HG03432 (cell line): ENCODE data around the gene FYTTD1.

ENCODE experiments used
- ATAC-seq: cut with Tn5 transposase; IDR thresholded peaks from one replicate; pipeline ENCODE4 v1.9.1; 2021; ENCODE audit warnings: mild to moderate bottlenecking, moderate library complexity; ENCODE audit not compliant: unreplicated experiment

The FYTTD1 gene

DNA sequence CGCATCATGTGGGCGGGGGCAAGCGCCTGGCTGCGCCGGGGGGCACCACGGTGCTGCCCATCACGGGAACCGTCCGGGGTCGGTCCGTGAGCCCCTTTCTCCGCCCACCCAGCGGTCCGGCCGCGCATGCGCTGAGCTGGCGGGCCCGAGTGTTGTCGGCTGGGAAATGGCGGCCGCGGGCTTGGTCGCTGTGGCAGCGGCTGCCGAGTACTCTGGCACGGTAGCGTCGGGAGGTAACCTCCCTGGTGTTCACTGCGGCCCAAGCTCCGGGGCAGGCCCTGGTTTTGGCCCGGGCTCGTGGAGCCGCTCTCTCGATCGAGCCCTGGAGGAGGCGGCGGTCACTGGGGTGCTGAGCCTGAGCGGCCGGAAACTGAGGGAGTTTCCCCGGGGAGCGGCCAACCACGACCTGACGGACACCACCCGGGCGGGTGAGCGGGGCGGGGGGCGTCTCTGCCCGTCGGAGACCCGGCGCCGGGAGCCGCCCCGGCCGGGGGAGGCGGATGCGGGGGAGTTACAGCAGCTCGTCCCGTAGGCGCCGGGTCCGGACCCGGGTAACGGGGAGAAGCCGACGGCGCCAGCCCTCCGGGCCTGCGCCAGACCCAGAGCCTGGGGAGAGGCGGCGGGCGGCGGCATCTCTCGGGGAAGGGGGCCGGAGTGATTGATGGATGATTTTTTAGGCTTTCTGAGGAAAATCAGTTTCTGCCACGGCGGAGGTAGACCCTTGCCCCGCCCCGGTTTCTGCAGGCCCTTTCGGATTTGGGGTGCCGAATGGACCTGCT lies 41.6 kb downstream of the FYTTD1 start, which contains the start of gene LRCH3:
TSS of gene LRCH3 (plus strand) at position 142 of the 779 bp plus-strand sequence. CDS start at position 167, 25 bp downstream.
- peak; percentile 88 for ATAC-seq

DNA sequence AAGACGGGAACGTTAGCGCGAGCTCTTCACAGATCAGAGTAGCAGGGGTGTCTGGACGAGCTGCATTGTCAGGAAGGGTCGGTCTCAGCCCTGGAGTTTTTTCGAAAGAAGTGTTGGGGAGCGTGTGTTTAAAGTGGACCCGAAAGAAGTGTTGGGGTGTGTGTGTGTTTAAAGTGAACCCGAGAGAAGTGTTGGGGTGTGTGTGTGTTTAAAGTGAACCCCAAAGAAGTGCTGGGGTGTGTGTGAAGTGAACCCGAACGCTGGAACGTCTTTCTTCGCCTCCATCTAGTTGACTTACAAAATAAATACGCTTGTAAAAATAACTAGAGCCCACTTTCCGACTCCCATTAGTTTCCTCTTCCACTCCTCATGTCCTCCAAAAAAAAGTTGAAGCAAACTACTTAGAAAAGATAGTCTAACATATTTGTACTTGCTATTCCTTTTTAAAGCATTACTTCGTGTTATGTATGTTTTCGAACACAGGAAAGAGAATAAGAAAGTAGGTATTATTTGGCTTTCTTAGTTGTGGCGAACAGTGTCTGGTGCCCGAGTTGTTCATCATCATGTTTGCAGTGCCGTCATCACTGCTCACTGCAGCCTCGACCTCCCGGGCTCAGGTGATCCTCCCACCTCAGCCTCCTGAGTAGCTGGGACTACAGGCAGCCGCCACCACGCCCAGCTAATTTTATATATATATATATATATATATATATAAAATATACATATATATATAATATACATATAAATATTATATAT lies 42.4 kb downstream of the FYTTD1 start:
- peak; percentile 30 for ATAC-seq

GRCh38 chr3:197793247-197793646 lies 43.6 kb downstream of the FYTTD1 start:
- no peak for ATAC-seq

GRCh38 chr3:197794115-197794514 lies 44.4 kb downstream of the FYTTD1 start:
- no peak for ATAC-seq

DNA sequence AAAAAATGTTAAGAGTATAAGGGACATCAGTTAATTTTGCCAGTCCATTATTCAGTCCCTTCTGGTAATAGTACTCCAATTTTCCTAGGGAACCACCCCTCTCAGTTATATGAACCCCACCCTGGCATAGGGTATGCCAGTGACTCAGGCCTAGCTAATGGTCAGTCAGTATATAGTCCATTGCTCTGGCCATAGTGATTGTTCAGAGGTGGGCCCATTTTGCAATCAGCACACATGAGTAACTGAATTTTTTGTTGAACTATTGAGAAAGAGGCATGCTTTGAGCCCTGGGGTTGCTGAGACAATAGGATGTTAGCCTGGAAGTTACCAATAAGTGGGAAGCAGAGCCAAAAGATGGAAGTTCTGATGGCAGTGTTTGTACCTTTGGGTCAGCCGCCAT lies 45.5 kb downstream of the FYTTD1 start:
- ATAC-seq: no peak

DNA sequence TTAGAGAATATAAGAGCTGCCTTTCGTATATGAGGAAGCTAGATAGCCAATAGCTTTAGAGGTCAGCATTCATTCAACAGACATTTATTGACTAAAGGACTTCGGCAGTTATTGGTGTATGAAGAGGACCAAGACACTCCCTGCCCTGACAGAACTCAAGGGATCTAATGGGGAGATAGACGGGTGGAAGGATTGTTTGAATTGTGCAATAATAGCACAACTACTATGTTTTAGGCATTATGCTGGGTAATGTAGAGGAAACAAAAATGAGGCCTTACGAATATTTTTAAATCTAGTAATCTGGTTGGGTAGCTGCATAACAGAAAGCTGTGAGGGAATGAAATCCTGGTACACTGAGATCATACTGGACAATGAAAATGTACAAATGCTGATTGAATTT lies 46.4 kb downstream of the FYTTD1 start:
- ATAC-seq: no peak

- ATAC-seq: no peak
Measured at GRCh38 chr3:197798863-197799262, 49.2 kb downstream of the FYTTD1 start.

GRCh38 chr3:197800379-197800778 lies 50.7 kb downstream of the FYTTD1 start:
- ATAC-seq: no peak

DNA sequence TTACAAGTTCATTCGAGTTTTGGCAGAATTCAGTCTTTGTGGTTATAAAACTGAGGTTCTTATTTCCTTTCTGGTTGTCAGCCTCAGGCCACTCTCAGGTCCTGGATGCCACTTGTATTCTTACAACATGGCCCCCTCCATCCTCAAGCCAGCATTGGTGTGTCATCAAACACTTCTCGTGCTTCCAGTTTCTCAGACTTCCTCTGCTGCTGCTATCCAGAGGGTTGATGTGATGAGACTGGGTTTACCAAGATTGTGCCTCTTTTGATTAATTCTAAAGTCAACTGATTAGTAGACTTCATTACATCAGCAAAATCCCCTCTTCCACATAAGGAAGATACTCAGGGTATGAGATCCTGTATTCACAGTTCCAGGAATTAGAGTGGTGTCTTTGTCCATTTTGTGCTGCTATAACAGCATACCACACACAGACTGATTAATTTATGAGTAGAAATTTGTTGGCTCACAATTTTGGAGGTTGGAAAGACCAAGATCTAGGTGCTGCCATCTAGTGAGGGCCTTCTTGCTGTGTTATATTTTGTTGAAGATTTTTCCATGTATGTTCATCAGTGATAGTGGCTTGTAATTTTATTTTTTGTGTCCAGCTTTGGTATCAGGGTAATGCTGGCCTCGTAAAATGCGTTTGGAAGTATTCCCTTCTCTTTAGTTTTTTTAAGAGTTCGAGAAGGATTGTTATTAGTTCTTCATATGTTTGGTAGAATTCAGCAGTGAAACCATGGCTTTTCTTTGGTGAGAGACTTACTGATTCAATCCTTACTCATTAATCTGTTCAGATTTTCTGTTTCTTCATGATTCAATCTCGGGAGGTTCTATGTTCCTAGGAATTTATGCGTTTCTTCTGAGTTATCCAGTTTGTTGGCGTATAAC lies 52.5 kb downstream of the FYTTD1 start:
- ATAC-seq: peak; percentile 41

DNA sequence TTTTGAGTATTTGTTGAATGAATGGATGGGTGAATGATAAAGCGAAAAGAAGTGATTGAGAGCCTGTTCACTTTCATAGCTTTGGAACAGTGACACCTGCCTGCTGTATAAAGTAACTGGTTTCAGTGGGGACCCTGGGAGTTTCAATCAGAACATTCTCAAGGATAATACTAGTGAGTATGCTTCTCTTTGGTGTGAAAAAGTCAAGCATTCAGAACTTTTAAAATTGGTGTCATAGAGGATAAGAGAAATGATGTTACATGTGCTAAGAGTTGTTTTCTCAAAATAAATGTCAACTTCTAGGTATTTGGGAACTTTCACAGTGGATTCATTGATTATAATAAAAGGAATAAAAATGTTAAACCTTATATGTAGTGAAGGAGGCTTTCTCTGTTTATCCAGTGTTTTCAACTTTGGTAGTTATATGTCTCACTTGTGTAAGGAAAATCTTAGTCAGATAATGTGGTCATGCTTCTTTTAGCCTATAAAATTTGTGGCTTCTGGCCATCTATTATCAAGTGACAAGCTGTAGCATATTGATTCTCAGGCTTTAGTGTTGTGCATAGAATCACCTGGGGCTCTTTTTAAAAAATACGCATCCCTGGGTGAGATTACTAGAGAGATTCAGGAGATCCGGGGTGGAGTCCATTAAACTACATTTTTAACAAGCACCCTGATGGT lies 53.2 kb downstream of the FYTTD1 start:
- no peak for ATAC-seq

- no peak for ATAC-seq
Measured at GRCh38 chr3:197804511-197804910, 54.8 kb downstream of the FYTTD1 start.

GRCh38 chr3:197807969-197808587 lies 58.4 kb downstream of the FYTTD1 start:
- ATAC-seq: no peak

GRCh38 chr3:197809356-197810020 lies 59.8 kb downstream of the FYTTD1 start:
- no peak for ATAC-seq

- no peak for ATAC-seq
Measured at GRCh38 chr3:197810901-197811300, 61.2 kb downstream of the FYTTD1 start.

DNA sequence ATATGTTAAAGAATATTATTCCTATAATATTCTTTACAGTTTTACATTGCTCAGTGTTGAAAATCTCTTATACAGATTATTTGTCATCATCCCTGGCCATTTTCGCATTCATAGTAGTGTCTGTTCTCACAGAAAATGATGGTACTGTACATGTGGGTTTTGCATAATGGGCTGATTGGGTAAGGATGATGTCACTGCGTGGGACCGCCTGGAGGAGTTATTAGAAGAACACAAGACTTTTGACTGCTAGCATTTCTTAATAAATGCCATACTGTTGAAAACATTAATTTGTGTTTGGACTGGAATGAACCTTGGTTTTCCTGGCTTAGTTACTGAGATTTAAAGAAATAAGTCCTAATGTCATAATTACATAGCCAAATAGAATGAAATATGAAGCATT lies 61.7 kb downstream of the FYTTD1 start:
- no peak for ATAC-seq

DNA sequence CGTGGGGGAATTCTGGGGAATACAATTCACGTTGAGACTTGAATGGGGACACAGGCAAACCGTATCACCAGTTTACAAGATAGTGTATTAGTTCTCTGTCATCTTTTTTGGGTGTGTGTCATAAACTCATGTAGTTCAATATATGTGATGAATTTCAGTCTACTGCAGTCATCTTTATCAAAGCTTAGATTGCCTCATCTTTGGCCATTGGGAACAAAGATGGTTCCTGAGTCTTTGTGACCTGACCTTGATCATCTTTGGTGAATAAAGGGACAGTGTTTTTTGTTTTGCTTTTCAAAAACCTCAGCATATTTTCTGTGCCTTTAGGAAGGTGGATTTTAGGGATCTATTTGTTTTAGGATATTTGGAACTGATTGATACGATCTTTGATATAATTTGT lies 64.7 kb downstream of the FYTTD1 start:
- ATAC-seq: no peak

DNA sequence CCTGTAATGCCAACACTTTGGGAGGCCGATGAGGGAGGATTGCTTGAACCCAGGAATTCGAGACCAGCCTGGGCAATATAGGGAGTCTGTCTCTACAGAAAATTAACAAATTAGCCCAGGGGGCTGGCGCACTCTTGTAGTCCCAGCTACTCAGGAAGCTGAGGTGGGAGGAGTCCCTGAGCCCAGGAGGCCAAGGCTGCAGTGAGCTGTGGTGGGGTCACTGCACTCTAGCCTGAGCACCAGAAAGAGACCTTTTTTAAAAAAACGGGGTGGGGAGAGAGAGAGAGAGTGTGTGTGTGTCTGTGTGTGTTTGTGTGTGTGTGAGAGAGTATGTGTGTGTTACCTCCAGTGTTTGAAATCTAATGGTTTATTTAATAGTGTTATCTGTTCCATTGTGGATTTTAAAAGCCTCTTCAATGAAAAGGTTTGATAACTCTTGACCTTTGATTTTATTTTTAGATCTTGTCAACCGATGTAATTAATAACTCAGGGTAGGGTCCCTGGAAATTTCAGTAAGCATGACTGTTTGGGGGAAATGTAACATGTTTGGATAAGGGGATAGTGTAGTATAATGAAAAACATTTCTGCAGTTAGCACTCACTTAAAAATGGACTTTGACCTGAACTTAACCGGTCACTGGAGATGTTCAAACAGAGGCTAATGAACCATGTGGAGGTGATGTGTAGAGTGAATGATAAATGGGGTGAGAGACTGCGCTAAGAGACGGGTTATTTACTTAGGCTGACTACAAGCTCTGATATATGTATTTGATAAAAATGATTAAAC lies 71.1 kb downstream of the FYTTD1 start:
- ATAC-seq: no peak

DNA sequence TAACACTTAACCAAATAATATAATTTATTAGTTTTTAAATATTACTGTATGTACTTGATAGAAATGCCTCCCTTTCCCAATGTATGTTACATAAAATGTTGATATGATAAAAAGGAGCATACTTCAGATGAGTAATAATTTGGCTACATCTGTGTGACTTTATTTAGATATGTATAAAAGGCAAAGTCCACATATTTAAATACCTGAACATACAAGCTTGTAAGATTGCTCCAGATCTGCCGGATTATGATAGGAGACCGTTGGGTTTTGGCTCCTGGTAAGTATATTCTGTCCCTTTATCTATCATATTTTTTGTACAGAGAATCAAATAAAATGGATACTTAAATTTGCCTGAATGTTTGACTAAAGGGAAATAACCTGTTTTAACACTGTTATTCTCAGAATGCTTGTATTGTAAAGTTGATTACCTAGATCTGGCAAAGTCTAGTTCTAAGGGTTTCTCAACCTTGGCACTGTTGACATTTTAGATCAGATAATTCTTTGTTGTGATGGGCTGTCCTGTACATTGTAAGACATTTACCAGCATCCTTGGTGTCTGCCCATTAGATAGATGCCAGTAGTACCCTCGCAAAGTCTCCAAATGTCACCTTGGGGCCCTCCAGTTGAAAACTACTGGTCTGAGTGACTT lies 79.8 kb downstream of the FYTTD1 start:
- ATAC-seq: no peak
